Erythroblast (primary cell): ENCODE data around the gene ISG20.

Experiments used
- GATA1 ChIP-seq: IDR thresholded peaks from 2 replicates; pipeline ENCODE4 v1.6.1; 2011; ENCODE audit warnings: low read depth, mild to moderate bottlenecking, control low read depth, low read length, moderate library complexity
- POLR2A ChIP-seq: IDR thresholded peaks from 2 replicates; pipeline ENCODE4 v1.6.1; 2011; ENCODE audit warnings: mild to moderate bottlenecking, low read length

DNA sequence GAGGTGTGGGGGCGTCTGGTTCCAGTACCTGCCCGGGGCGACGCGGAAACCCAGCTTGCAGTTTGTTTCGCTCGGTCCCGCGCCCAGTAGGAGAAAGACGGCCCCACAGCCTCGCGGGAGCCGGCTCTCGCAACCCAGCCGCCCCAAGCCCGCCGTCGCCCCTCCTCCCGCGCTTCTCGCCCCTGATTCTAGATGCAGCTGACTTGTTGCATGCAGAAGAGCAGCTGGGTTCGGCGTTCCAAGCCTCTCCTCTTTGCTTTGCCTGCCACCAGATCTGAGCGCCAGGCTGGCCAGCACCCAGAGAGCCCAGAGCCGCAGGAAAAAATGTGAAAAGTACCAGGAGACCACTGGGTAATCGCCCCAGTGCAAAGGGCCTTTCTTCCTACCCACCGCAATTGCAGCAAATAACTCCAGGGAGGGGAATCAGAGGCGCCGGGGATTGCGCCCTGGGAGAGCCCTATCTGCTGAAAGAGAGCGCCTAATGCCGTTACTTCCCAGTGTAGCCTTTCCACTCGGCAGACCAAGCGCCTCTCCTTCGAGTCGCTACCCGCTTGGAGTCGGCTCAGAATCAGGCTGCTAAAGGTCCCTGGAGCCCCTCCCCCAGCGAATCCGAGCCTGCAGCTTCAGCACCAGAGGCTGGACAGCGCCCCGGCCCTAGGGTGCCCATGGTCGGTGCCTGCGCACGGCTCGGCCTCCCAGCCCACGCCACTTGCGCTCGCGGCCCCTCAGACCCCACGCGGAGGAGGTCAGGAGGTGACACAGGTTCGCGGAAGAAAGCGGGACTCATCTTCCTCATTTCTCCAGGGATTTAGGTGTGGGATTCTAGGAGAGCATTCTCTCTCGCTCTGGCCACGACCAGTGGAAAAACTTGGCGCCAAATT lies 33.4 kb upstream of the ISG20 start:
- no peak for TF ChIP-seq POLR2A
- no peak for TF ChIP-seq GATA1
